CD8-positive, alpha-beta memory T cell (primary cell): ENCODE results near the gene ERBB2. TPM values are rescaled to one million over a fixed set of nuclear protein-coding genes. Genes with fewer than 3 reads are reported as not detected.
A peak's percentile ranks its signal among the peaks of the same experiment; 100 is the strongest.

Experiments used
- CTCF ChIA-PET: fragments of 350-600 bp; sonication (Branson Sonifier 250); formaldehyde crosslinking; loops from one replicate; lab custom pipeline; 2021; ENCODE audit warnings: antibody characterized with exemption; lab: Charles Lee
- POLR2A ChIA-PET: fragments of 350-600 bp; sonication (Branson Sonifier 250); formaldehyde crosslinking; loops from one replicate; lab custom pipeline; 2021; ENCODE audit warnings: antibody characterized with exemption; lab: Charles Lee
- DNase-seq, 5 donors: peaks; one replicate each; pipeline versions ENCODE4 v3.0.0 to v3.0.0-alpha.2; 2020 to 2022; ENCODE audit warnings: mixed read lengths in 1 of 5
- H3K27ac ChIP-seq: one replicate; pipeline ENCODE4 v1.7.0; 2013; ENCODE audit warnings: low read depth, mild to moderate bottlenecking, low read length, moderate library complexity
- H3K27me3 ChIP-seq: 2 replicates; pipeline ENCODE4 v1.7.0; 2013; ENCODE audit warnings: low read length, mild to moderate bottlenecking; ENCODE audit not compliant: insufficient read depth, poor library complexity, severe bottlenecking
- H3K36me3 ChIP-seq: 2 replicates; pipeline ENCODE4 v1.7.0; 2013; ENCODE audit warnings: mild to moderate bottlenecking, low read length, moderate library complexity; ENCODE audit not compliant: insufficient read depth
- H3K4me1 ChIP-seq: 2 replicates; pipeline ENCODE4 v1.7.0; 2013; ENCODE audit warnings: mild to moderate bottlenecking, low read length, moderate library complexity; ENCODE audit not compliant: insufficient read depth
- H3K4me3 ChIP-seq: 2 replicates; pipeline ENCODE4 v1.7.0; 2013; ENCODE audit warnings: mild to moderate bottlenecking, low read length
- H3K9me3 ChIP-seq: 2 replicates; pipeline ENCODE4 v1.7.0; 2013; ENCODE audit warnings: mild to moderate bottlenecking, low read length
- H3K27ac Mint-ChIP-seq, 8 donors: one replicate each; pipeline ENCODE4 v1.8.0; 2020 to 2021; ENCODE audit warnings: mixed read lengths in 8 of 8, mild to moderate bottlenecking in 6 of 8, inconsistent platforms in 3 of 8, moderate library complexity in 3 of 8
- H3K27me3 Mint-ChIP-seq, 2 donors: one replicate each; pipeline ENCODE4 v1.8.0; 2020 to 2021; ENCODE audit warnings: mixed read lengths in 2 of 2, mild to moderate bottlenecking in 1 of 2, moderate library complexity in 1 of 2
- H3K36me3 Mint-ChIP-seq, 3 donors: one replicate each; pipeline ENCODE4 v1.8.0; 2020 to 2021; ENCODE audit warnings: mixed read lengths in 3 of 3, inconsistent platforms in 1 of 3, mild to moderate bottlenecking in 1 of 3
- H3K4me1 Mint-ChIP-seq, 3 donors: one replicate each; pipeline ENCODE4 v1.8.0; 2020 to 2021; ENCODE audit warnings: mixed read lengths in 3 of 3, inconsistent platforms in 1 of 3, mild to moderate bottlenecking in 1 of 3
- H3K4me3 Mint-ChIP-seq, 7 donors: one replicate each; pipeline ENCODE4 v1.8.0; 2020 to 2021; ENCODE audit warnings: mixed read lengths in 7 of 7, mild to moderate bottlenecking in 6 of 7, moderate library complexity in 4 of 7, inconsistent platforms in 2 of 7
- H3K9me3 Mint-ChIP-seq, 5 donors: one replicate each; pipeline ENCODE4 v1.8.0; 2020 to 2022; ENCODE audit warnings: mixed read lengths in 5 of 5, mild to moderate bottlenecking in 3 of 5, moderate library complexity in 2 of 5, inconsistent platforms in 1 of 5
- polyA plus RNA-seq: library from polyadenylated mRNA; unstranded; fragments of 300-500 nt; fragmentation: Illumina TruSeq; gene quantifications from one replicate; pipeline ENCODE4 v1.2.3, GENCODE V29; 2021
- total RNA-seq, 2 experiments: library from RNA; stranded (reverse); gene quantifications; one replicate each; pipeline ENCODE4 v1.2.3, GENCODE V29; 2021

Gene ERBB2
- total and polyA plus RNA-seq, 3 experiments from 2014 or later, result 2.4 to 3.9 (median 3.6) TPM

DNA sequence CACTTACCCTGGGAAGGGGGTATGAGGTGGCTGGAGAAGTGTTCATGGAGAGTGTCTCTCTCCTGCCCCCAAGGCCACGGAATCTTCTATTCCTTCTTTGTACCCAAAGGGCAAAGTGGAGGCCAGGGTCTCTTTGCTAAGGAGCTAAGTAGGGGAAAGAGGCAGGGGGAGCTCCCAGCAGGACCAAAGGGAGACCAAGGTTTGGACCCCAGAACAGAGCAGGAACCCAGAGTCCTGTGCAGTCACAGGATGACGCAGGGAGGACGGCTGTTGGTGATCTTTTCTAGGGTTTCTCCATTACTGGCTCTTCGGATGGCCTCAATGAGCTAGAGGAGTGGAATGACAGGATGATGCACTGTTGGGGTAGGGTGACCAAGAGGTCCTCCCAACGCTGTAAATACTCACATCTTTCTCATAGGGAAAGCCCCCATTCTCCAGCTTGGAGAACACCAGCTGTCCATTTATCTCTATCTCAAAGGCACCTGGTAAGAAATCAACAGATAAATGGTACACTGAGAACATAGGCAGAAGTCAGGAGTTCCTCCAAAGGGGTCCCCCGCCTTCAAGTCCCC, 29.5 kb downstream of the ERBB2 start:
- H3K4me1 Mint-ChIP-seq, result peaks cover 14 to 21% (median 15%) of the 10 kb centered on the region in 3 donors
- DNase-seq, result no peak
- H3K4me1 ChIP-seq, result peaks cover 15% of the 10 kb centered on the region
- H3K36me3 Mint-ChIP-seq, result peaks cover 0 to 41% (median 5%) of the 10 kb centered on the region in 3 donors
- H3K27me3 ChIP-seq, result no peaks in the 10 kb centered on the region
- H3K4me3 ChIP-seq, result peak overlapping the region; percentile 91
- H3K27me3 Mint-ChIP-seq, result no peaks in the 10 kb centered on the region
- ChIA-PET CTCF (interaction anchor here (0.6 to 8.6 kb wide), 17 partner anchors 14 to 251 kb away, joined by 3 to 72 read pairs (median 5); partner anchors contain the start of genes IKZF3, PGAP3, PNMT and PSMD3), POLR2A (interaction anchor here (0.6 to 1.8 kb wide), 8 partner anchors 24 to 850 kb away, joined by 3 to 14 read pairs (median 4); partner anchors contain the start of gene CDK12)
- H3K9me3 ChIP-seq, result no peaks in the 10 kb centered on the region
- H3K4me3 Mint-ChIP-seq, result peak overlapping the region; percentile 89 to 95 (median 91)
- no peaks in the 10 kb centered on the region for H3K36me3 ChIP-seq
- H3K27ac ChIP-seq, result peak overlapping the region; percentile 90
- H3K27ac Mint-ChIP-seq, result peak overlapping the region; percentile 86 to 98 (median 94)
- no peaks in the 10 kb centered on the region for H3K9me3 Mint-ChIP-seq

DNA sequence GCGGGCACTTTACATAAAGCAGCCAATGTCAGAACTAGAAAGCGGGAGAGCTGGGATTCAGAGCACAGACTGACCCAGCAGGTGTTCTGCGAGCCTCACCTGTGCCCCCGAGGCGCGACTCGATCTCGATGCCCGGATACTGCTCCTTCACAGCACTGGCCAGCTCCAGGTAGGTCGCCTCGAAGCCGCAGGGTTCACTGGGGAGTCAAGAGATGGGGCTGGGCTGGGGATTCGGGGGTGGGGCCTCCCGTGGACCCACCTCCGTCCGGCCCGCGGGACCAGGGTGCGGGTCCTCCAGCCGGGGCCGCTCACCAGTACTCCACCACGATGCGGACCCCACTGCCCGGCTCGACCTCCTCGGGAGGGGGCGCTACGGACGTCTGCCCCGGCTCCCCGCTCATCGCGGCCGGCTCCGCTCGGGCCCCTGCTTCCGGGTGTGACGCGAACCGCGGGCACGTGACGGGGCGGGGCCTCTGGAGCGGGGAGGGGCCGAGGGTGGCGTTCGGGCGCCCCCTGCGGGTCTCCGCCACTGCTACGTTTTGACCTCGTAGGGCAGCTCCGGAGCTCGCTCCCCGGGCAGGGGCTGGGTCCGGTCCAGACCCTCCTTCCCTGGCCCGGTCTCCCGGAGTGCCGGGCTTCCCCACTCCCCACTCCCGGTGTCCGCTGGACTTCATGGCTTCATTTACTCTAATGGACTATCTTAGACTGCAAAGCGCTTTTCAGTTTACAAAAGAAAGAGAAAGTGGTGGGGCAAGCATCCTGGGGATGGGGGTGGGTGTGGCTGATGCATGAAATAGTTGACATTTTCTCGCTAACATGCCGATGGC, 30.4 kb downstream of the ERBB2 start, which contains the start of gene MIEN1:
Gene MIEN1 (minus strand): TSS at position 438 of the 827 bp plus-strand sequence. CDS start 37 bp downstream, at position 401.
- no peaks in the 10 kb centered on the region for H3K27me3 Mint-ChIP-seq
- peak; percentile 91 to 95 (median 94) for DNase-seq
- Histone ChIP-seq H3K9me3 (no peaks in the 10 kb centered on the region), H3K27me3 (no peaks in the 10 kb centered on the region), H3K4me1 (peaks cover 15% of the 10 kb centered on the region), H3K36me3 (no peaks in the 10 kb centered on the region), H3K27ac (peak within 1 kb of the TSS; percentile 90), H3K4me3 (peak within 1 kb of the TSS; percentile 91)
- CTCF ChIA-PET, result interaction anchor here (0.6 to 8.6 kb wide), 35 partner anchors 8 to 250 kb away, joined by 3 to 72 read pairs (median 4); partner anchors contain the start of genes IKZF3, PGAP3, PNMT and PSMD3
- peak within 1 kb of the TSS; percentile 89 to 98 (median 94) for H3K27ac Mint-ChIP-seq
- H3K4me1 Mint-ChIP-seq, result peaks cover 14 to 21% (median 15%) of the 10 kb centered on the region in 3 donors
- peaks cover 0 to 39% (median 5%) of the 10 kb centered on the region in 3 donors for H3K36me3 Mint-ChIP-seq
- POLR2A ChIA-PET, result interaction anchor here (0.5 to 1.8 kb wide), 9 partner anchors 23 to 851 kb away, joined by 3 to 15 read pairs (median 4); partner anchors contain the start of genes CDK12 and PNMT
- H3K9me3 Mint-ChIP-seq, result no peaks in the 10 kb centered on the region
- H3K4me3 Mint-ChIP-seq, result peak within 1 kb of the TSS; percentile 89 to 95 (median 91)

DNA sequence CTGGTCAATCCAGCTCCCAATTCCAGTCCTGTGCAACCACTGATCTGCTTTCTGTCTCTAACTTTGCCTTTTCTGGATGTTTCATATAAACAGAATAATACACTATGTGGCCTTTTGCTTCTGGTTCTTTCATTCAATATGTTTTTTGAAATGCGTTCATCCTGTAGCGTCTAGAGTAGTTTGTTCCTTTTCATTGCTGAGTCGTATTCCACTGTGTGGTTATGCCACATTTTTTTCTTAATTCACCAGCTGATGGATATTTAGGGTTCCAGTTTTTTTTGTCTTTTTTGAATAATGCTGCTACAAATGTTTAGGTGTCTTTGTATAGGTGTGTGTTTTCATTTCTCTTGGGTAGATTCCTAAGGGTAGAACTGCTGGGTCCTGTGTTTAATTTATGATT, 32.7 kb downstream of the ERBB2 start:
- H3K36me3 Mint-ChIP-seq, result peaks cover 0 to 22% (median 5%) of the 10 kb centered on the region in 3 donors

DNA sequence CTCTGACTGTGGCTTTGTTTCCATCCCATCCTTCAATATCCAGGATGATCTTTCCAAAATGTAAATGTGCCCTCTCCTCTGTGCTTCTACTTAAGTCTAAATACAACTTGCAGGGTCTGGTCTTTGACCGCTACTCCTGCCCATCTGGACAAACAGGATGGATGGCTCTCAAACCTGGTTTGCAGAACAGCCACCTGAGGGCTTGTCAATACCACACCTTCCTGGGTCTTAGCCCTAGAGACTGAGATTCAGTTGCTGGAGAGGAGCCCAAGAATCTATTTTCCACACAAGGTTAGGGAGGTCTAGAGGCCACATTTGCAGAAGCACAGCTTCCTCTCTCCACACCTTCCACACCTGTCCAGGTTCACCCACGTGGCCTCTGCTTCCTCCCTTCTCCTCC, 36.0 kb downstream of the ERBB2 start:
- Histone ChIP-seq H3K4me1 (no peaks in the 10 kb centered on the region), H3K27ac (no peak overlapping the region), H3K36me3 (no peaks in the 10 kb centered on the region), H3K27me3 (no peaks in the 10 kb centered on the region), H3K4me3 (no peak overlapping the region), H3K9me3 (no peaks in the 10 kb centered on the region)
- Mint-ChIP-seq H3K27ac (peak overlapping the region in 1 of 8 donors; percentile 6), H3K4me1 (peaks cover 4 to 7% (median 6%) of the 10 kb centered on the region in 3 donors), H3K27me3 (peaks cover 9 to 23% of the 10 kb centered on the region in 2 donors), H3K4me3 (no peak overlapping the region), H3K36me3 (no peaks in the 10 kb centered on the region), H3K9me3 (no peaks in the 10 kb centered on the region)
- ChIA-PET POLR2A (no interaction called here), CTCF (interaction anchor here (8.6 kb wide), 1 partner anchor 114 kb away, joined by 72 read pairs; no protein-coding TSS in a partner anchor)
- no peak for DNase-seq

More for the DNA sequence above, 32.7 kb downstream of the ERBB2 start:
- ChIA-PET POLR2A (no interaction called here), CTCF (interaction anchor here (1.1 to 8.6 kb wide), 2 partner anchors 111 to 141 kb away, joined by 3 to 72 read pairs; no protein-coding TSS in a partner anchor)
- H3K27me3 Mint-ChIP-seq, result peaks cover 0 to 2% of the 10 kb centered on the region in 2 donors
- no peaks in the 10 kb centered on the region for H3K36me3 ChIP-seq
- H3K27ac ChIP-seq, result no peak overlapping the region
- no peaks in the 10 kb centered on the region for H3K9me3 Mint-ChIP-seq
- H3K9me3 ChIP-seq, result no peaks in the 10 kb centered on the region
- no peaks in the 10 kb centered on the region for H3K27me3 ChIP-seq
- H3K4me1 ChIP-seq, result peaks cover 15% of the 10 kb centered on the region
- DNase-seq, result no peak
- no peak overlapping the region for H3K4me3 ChIP-seq
- H3K27ac Mint-ChIP-seq, result peak overlapping the region in 3 of 8 donors; percentile 46 to 81 (median 47)
- H3K4me3 Mint-ChIP-seq, result peak overlapping the region; percentile 17 to 80 (median 56)
- H3K4me1 Mint-ChIP-seq, result peaks cover 14 to 18% (median 15%) of the 10 kb centered on the region in 3 donors

DNA sequence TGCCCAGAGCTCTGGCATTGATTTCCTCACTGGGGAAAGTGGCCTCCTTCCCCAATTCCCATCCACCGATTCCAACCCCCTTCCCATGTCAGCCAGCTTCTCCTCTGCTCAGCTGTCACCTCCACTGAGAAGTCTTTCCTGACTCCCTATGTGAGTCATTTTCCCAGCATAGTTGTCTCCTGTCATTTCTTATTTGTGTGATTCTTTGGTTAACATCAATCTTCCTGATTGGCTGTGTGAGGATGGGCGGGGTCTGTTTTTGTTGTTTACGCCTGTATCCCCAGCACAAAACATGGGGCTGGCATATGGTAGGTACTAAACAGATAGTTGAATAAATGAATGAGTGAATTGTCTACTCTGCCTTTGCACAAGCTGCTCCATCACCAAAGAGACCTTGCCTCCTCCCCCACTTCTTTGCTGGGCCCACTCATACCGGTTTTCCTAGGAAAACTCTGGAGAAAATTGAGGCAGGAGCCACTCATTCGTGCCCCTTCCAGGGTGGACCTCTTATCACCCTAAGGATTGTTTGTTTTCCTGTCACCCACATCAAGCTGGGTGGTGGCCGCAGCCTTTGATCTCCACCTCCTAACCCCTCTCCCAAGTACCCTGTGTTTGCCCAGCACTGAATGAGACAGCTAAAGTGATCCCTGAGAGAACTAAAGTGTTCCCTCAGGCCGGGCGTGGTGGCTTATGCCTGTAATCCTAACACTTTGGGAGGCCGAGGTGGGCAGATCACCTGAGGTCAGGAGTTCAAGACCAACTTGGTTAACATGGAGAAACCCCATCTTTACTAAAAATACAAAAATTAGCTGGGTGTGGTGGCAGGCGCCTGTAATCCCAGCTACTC, 36.7 kb downstream of the ERBB2 start:
- Mint-ChIP-seq H3K9me3 (no peaks in the 10 kb centered on the region), H3K27me3 (peaks cover 11 to 25% of the 10 kb centered on the region in 2 donors), H3K36me3 (no peaks in the 10 kb centered on the region), H3K4me3 (peak overlapping the region in 1 of 7 donors; percentile 5), H3K4me1 (peaks cover 4 to 7% (median 6%) of the 10 kb centered on the region in 3 donors), H3K27ac (peak overlapping the region in 3 of 8 donors; percentile 6 to 50 (median 48))
- Histone ChIP-seq H3K4me3 (no peak overlapping the region), H3K36me3 (no peaks in the 10 kb centered on the region), H3K4me1 (no peaks in the 10 kb centered on the region), H3K27ac (no peak overlapping the region), H3K9me3 (no peaks in the 10 kb centered on the region), H3K27me3 (no peaks in the 10 kb centered on the region)
- ChIA-PET CTCF (interaction anchor here (0.7 to 8.6 kb wide), 2 partner anchors 114 to 115 kb away, joined by 3 to 72 read pairs; no protein-coding TSS in a partner anchor), POLR2A (no interaction called here)
- no peak for DNase-seq

DNA sequence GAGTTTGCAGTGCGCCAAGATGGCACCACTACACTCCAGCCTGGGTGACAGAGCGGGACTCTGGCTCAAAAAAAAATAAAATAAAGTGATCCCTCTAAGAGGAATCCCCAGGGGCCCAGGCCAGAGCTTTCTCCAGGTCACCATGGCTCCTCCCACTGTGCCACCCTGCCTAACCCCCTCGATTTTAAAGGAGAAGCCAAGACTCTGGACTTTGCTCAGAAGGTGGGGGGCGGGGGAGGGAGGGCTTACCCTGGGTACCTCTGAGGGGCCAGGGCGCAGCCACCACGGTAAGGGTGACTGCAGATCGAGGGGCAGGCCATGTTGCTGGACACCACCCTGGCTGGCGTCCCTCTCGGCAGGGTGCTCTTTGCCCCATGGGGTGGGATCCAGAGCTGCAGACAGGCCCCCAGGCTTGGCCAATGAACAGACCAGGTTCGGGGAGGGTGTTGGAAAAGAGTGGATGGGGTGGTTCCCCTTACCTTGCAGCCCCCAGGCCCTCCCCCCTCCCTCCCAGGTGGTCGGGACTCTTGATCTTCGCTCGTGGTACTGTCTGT, 37.4 kb downstream of the ERBB2 start:
- ChIA-PET CTCF (interaction anchor here (0.7 kb wide), 1 partner anchor 115 kb away, joined by 3 read pairs; no protein-coding TSS in a partner anchor), POLR2A (no interaction called here)
- H3K27ac ChIP-seq, result no peak overlapping the region
- no peaks in the 10 kb centered on the region for H3K27me3 ChIP-seq
- no peaks in the 10 kb centered on the region for H3K36me3 Mint-ChIP-seq
- H3K9me3 ChIP-seq, result no peaks in the 10 kb centered on the region
- H3K4me1 Mint-ChIP-seq, result peaks cover 4 to 7% (median 6%) of the 10 kb centered on the region in 3 donors
- H3K4me1 ChIP-seq, result no peaks in the 10 kb centered on the region
- peak overlapping the region in 1 of 8 donors; percentile 50 for H3K27ac Mint-ChIP-seq
- H3K4me3 ChIP-seq, result no peak overlapping the region
- peaks cover 15 to 25% of the 10 kb centered on the region in 2 donors for H3K27me3 Mint-ChIP-seq
- no peaks in the 10 kb centered on the region for H3K9me3 Mint-ChIP-seq
- H3K4me3 Mint-ChIP-seq, result no peak overlapping the region
- DNase-seq, result no peak
- no peaks in the 10 kb centered on the region for H3K36me3 ChIP-seq
